ENCODE data around the gene KIF3A. TPM values are rescaled to one million over a fixed set of nuclear protein-coding genes. Genes with fewer than 3 reads are reported as not detected.

Gene KIF3A
- total and polyA plus RNA-seq, 2 of the 8 experiments (the other 6 are each of a cell fraction or from before 2014, with no cell fraction given), result 3.1 to 13.1 TPM

DNA sequence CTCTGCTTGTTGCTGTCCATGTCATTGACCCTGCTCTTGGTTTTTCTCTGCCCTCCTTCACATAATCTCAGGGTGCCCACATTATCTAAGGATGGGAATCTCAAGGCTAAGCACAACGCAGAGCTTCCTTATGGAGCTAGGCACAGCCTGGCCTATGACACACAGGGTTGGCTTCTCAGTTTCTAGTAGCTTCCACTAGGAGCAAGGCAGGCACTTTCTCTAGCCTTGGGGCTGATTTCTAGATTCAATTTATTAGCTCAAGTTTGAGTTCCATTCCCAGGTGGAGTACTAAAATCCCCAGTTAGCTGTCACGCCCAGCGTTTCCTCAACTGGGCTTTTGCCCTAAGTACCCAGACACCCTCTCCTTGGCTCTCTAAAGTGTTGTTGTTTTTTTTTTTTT lies 51.2 kb downstream of the KIF3A start (continued):
- TF ChIP-seq, protein P1, sequence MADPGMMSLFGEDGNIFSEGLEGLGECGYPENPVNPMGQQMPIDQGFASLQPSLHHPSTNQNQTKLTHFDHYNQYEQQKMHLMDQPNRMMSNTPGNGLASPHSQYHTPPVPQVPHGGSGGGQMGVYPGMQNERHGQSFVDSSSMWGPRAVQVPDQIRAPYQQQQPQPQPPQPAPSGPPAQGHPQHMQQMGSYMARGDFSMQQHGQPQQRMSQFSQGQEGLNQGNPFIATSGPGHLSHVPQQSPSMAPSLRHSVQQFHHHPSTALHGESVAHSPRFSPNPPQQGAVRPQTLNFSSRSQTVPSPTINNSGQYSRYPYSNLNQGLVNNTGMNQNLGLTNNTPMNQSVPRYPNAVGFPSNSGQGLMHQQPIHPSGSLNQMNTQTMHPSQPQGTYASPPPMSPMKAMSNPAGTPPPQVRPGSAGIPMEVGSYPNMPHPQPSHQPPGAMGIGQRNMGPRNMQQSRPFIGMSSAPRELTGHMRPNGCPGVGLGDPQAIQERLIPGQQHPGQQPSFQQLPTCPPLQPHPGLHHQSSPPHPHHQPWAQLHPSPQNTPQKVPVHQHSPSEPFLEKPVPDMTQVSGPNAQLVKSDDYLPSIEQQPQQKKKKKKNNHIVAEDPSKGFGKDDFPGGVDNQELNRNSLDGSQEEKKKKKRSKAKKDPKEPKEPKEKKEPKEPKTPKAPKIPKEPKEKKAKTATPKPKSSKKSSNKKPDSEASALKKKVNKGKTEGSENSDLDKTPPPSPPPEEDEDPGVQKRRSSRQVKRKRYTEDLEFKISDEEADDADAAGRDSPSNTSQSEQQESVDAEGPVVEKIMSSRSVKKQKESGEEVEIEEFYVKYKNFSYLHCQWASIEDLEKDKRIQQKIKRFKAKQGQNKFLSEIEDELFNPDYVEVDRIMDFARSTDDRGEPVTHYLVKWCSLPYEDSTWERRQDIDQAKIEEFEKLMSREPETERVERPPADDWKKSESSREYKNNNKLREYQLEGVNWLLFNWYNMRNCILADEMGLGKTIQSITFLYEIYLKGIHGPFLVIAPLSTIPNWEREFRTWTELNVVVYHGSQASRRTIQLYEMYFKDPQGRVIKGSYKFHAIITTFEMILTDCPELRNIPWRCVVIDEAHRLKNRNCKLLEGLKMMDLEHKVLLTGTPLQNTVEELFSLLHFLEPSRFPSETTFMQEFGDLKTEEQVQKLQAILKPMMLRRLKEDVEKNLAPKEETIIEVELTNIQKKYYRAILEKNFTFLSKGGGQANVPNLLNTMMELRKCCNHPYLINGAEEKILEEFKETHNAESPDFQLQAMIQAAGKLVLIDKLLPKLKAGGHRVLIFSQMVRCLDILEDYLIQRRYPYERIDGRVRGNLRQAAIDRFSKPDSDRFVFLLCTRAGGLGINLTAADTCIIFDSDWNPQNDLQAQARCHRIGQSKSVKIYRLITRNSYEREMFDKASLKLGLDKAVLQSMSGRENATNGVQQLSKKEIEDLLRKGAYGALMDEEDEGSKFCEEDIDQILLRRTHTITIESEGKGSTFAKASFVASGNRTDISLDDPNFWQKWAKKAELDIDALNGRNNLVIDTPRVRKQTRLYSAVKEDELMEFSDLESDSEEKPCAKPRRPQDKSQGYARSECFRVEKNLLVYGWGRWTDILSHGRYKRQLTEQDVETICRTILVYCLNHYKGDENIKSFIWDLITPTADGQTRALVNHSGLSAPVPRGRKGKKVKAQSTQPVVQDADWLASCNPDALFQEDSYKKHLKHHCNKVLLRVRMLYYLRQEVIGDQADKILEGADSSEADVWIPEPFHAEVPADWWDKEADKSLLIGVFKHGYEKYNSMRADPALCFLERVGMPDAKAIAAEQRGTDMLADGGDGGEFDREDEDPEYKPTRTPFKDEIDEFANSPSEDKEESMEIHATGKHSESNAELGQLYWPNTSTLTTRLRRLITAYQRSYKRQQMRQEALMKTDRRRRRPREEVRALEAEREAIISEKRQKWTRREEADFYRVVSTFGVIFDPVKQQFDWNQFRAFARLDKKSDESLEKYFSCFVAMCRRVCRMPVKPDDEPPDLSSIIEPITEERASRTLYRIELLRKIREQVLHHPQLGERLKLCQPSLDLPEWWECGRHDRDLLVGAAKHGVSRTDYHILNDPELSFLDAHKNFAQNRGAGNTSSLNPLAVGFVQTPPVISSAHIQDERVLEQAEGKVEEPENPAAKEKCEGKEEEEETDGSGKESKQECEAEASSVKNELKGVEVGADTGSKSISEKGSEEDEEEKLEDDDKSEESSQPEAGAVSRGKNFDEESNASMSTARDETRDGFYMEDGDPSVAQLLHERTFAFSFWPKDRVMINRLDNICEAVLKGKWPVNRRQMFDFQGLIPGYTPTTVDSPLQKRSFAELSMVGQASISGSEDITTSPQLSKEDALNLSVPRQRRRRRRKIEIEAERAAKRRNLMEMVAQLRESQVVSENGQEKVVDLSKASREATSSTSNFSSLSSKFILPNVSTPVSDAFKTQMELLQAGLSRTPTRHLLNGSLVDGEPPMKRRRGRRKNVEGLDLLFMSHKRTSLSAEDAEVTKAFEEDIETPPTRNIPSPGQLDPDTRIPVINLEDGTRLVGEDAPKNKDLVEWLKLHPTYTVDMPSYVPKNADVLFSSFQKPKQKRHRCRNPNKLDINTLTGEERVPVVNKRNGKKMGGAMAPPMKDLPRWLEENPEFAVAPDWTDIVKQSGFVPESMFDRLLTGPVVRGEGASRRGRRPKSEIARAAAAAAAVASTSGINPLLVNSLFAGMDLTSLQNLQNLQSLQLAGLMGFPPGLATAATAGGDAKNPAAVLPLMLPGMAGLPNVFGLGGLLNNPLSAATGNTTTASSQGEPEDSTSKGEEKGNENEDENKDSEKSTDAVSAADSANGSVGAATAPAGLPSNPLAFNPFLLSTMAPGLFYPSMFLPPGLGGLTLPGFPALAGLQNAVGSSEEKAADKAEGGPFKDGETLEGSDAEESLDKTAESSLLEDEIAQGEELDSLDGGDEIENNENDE (IDR thresholded peaks at IDR 0.05; ENCODE audit: insufficient replicate concordance, low read length), result no peak
- TF ChIP-seq TCF12 (IDR thresholded peaks at IDR 0.05; ENCODE audit: low read depth, low read length) (no peak), EZH2 (IDR thresholded peaks at IDR 0.05; ENCODE audit: low read depth, low read length, severe bottlenecking) (no peak), BRCA1 (IDR thresholded peaks at IDR 0.05; ENCODE audit: low read depth, low read length) (no peak), CBX8 (IDR thresholded peaks at IDR 0.05; ENCODE audit: borderline replicate concordance, low read depth, low read length) (no peak), TBP (IDR thresholded peaks at IDR 0.05; ENCODE audit: low read depth, low read length) (no peak)
